K562 (cell line): ENCODE results near the gene ZNF264. TPM values are rescaled to one million over a fixed set of nuclear protein-coding genes. Genes with fewer than 3 reads are reported as not detected.

ENCODE experiments used
- ATAC-seq: fragments of 200-7000 bp; cut with Tn5 transposase; 3 replicates; pipeline ENCODE4 v1.9.1; 2020; ENCODE audit warnings: moderate library complexity
- BruUV-seq: library from RNA; stranded (reverse); fragments of 400-500 nt; replicated peaks from 2 replicates; lab custom pipeline; 2021; lab: Mats Ljungman, UMichigan
- CTCF ChIA-PET: fragments of 300-600 bp; formaldehyde crosslinking; extraction: SDS; loops from one replicate; lab custom pipeline; 2021; ENCODE audit warnings: low intra/inter-chr PET ratio; lab: Yijun Ruan, JAX
- POLR2A ChIA-PET: fragments of 300-600, 350-650 bp; sonication (Branson Sonifier 250); formaldehyde crosslinking; extraction: SDS; loops from one replicate; lab custom pipeline; 2021; ENCODE audit warnings: antibody characterized with exemption, inconsistent platforms; lab: Yijun Ruan, JAX
- DNase-seq, 4 experiments: peaks; one replicate each; pipeline versions ENCODE4 v3.0.0 to v3.0.0-alpha.2; 2011 to 2018; ENCODE audit warnings: low spot score in 3 of 4, mixed read lengths in 3 of 4; ENCODE audit errors: extremely low read depth in 1 of 4
- FAIRE-seq: peaks from 2 replicates; lab custom pipeline; 2011; peaks lifted over from hg19 to GRCh38; lab: Jason Lieb, UNC
- H2AFZ ChIP-seq: 2 replicates; pipeline ENCODE4 v1.6.0; 2011; ENCODE audit warnings: low read depth, low read length, control low read depth, inconsistent platforms
- H3K27ac ChIP-seq: fragments of 200-600 bp; 3 replicates; pipeline ENCODE4 v1.8.0; 2011; ENCODE audit warnings: low read depth, mild to moderate bottlenecking, control low read depth, inconsistent platforms, low read length, moderate library complexity, mixed read lengths; ENCODE audit errors: extremely low read depth
- H3K27me3 ChIP-seq, 2 experiments: fragments of 300-600 bp in 1 of 2; 2 replicates in 1 of 2; 3 replicates in 1 of 2; pipeline versions ENCODE4 v1.6.0 to v1.8.0; 2011; ENCODE audit warnings: inconsistent platforms in 2 of 2, low read length in 2 of 2, mild to moderate bottlenecking in 1 of 2, mixed read lengths in 1 of 2, moderate library complexity in 1 of 2; ENCODE audit not compliant: control insufficient read depth in 2 of 2, insufficient read depth in 2 of 2
- H3K36me3 ChIP-seq: fragments of 300-600 bp; 3 replicates; pipeline ENCODE4 v1.8.0; 2011; ENCODE audit warnings: mild to moderate bottlenecking, low read length, inconsistent platforms; ENCODE audit not compliant: control insufficient read depth, insufficient read depth
- H3K4me1 ChIP-seq, 2 experiments: fragments of 200-600 bp in 1 of 2; replicated peaks in 1 of 2; 2 replicates in 1 of 2; 3 replicates in 1 of 2; pipeline versions ENCODE4 v1.5.1 to v1.8.0; 2011; ENCODE audit warnings: inconsistent platforms in 2 of 2, low read length in 2 of 2, mild to moderate bottlenecking in 1 of 2, mixed read lengths in 1 of 2, moderate library complexity in 1 of 2; ENCODE audit not compliant: control insufficient read depth in 2 of 2, insufficient read depth in 2 of 2
- H3K4me2 ChIP-seq: 2 replicates; pipeline ENCODE4 v1.6.1; 2011; ENCODE audit warnings: low read length, control low read depth, inconsistent platforms, mixed read lengths; ENCODE audit not compliant: insufficient read depth
- H3K4me3 ChIP-seq: fragments of 200-600 bp; sonication (generic), shearing (Covaris generic); 2 replicates; pipeline ENCODE4 v1.5.1; 2016; ENCODE audit warnings: control low read depth, inconsistent platforms
- H3K79me2 ChIP-seq: fragments of 200-600 bp; 3 replicates; pipeline ENCODE4 v1.8.0; 2011; ENCODE audit warnings: low read length, inconsistent platforms; ENCODE audit not compliant: control insufficient read depth, insufficient read depth
- H3K9ac ChIP-seq, 2 experiments: 2 replicates each; pipeline versions ENCODE4 v1.6.0 to v1.6.1; 2011; ENCODE audit warnings: low read depth in 2 of 2, low read length in 2 of 2, control low read depth in 1 of 2, inconsistent platforms in 1 of 2, mild to moderate bottlenecking in 1 of 2, mixed read lengths in 1 of 2; ENCODE audit not compliant: insufficient read depth in 1 of 2
- H3K9me1 ChIP-seq: one replicate; pipeline ENCODE4 v1.6.0; 2011; ENCODE audit warnings: inconsistent platforms, mild to moderate bottlenecking, low read length, moderate library complexity; ENCODE audit not compliant: control insufficient read depth, insufficient read depth
- H3K9me3 ChIP-seq: replicated peaks from 2 replicates; pipeline ENCODE4 v1.5.1; 2011; ENCODE audit warnings: low read depth, low read length, inconsistent platforms; ENCODE audit not compliant: control insufficient read depth, insufficient read depth
- H4K20me1 ChIP-seq: replicated peaks from 2 replicates; pipeline ENCODE4 v1.6.1; 2011; ENCODE audit warnings: low read length, inconsistent platforms, mixed read lengths; ENCODE audit not compliant: control insufficient read depth, insufficient read depth
- EZH2 ChIP-seq: IDR thresholded peaks from 2 replicates; pipeline ENCODE4 v1.6.1; 2012; ENCODE audit warnings: low read depth, mild to moderate bottlenecking, inconsistent platforms, low read length, borderline replicate concordance
- FOXP4 ChIP-seq: sonication (generic); formaldehyde crosslinking; IDR thresholded peaks from 2 replicates; pipeline ENCODE4 v1.8.0; 2022; ENCODE audit warnings: mild to moderate bottlenecking, missing genetic modification reagents, borderline replicate concordance
- ID3 ChIP-seq, 2 experiments: fragments of 250-450 bp in 1 of 2; fragments of 450-650 bp in 1 of 2; sonication (Bioruptor Pico) in 1 of 2; IDR thresholded peaks; 2 replicates each; pipeline versions ENCODE4 v1.6.1 to v1.8.0; 2016 to 2021; ENCODE audit warnings: mild to moderate bottlenecking in 2 of 2, moderate library complexity in 2 of 2, missing compliant biosample characterization in 1 of 2, missing genetic modification characterization in 1 of 2
- KAT8 ChIP-seq: fragments of 450-650 bp; IDR thresholded peaks from 2 replicates; pipeline ENCODE4 v1.6.1; 2016; ENCODE audit warnings: low read depth, mild to moderate bottlenecking
- KDM1A ChIP-seq, 2 experiments: fragments of 450-650 bp; IDR thresholded peaks; 2 replicates each; pipeline ENCODE4 v1.6.1; 2016; ENCODE audit warnings: mild to moderate bottlenecking in 2 of 2
- NBN ChIP-seq: fragments of 450-650 bp; IDR thresholded peaks from 2 replicates; pipeline ENCODE4 v1.6.1; 2016; ENCODE audit warnings: low read depth, mild to moderate bottlenecking
- POLR3A ChIP-seq: IDR thresholded peaks from 2 replicates; pipeline ENCODE4 v1.6.1; 2011; ENCODE audit warnings: borderline replicate concordance, mild to moderate bottlenecking, moderate library complexity; ENCODE audit not compliant: insufficient read length, insufficient read depth; ENCODE audit errors: extremely low read depth
- RUNX1 ChIP-seq: sonication (generic); IDR thresholded peaks from 2 replicates; pipeline ENCODE4 v1.6.1; 2016; ENCODE audit warnings: antibody characterized with exemption, low read depth
- SETDB1 ChIP-seq: IDR thresholded peaks from one replicate; pipeline ENCODE4 v1.6.1; 2012; ENCODE audit warnings: low read length, control low read depth, inconsistent platforms
- SIN3B ChIP-seq: fragments of 450-650 bp; IDR thresholded peaks from 2 replicates; pipeline ENCODE4 v1.6.1; 2017; ENCODE audit warnings: low read depth, mild to moderate bottlenecking, moderate library complexity
- STAT5A ChIP-seq: IDR thresholded peaks from 2 replicates; pipeline ENCODE4 v1.6.1; 2012; ENCODE audit warnings: low read length, inconsistent platforms, borderline replicate concordance
- XRCC3 ChIP-seq: fragments of 450-650 bp; IDR thresholded peaks from 2 replicates; pipeline ENCODE4 v1.6.1; 2017; ENCODE audit warnings: mild to moderate bottlenecking, moderate library complexity
- XRCC4 ChIP-seq: IDR thresholded peaks from one replicate; pipeline ENCODE4 v1.6.1; 2011; ENCODE audit not compliant: insufficient read depth, insufficient read length; ENCODE audit errors: extremely low read depth
- ZNF121 ChIP-seq: sonication (generic); formaldehyde crosslinking; conservative IDR thresholded peaks from 2 replicates; pipeline ENCODE4 v1.8.0; 2022; ENCODE audit warnings: missing genetic modification reagents
- ZNF197 ChIP-seq: fragments of 200-800 bp; sonication (Bioruptor generic); IDR thresholded peaks from 2 replicates; pipeline ENCODE4 v1.6.1; 2016; ENCODE audit warnings: low read depth, missing genetic modification characterization, missing compliant biosample characterization
- ZNF274 ChIP-seq: IDR thresholded peaks from 2 replicates; pipeline ENCODE4 v1.6.1; 2011; ENCODE audit warnings: low read depth, mild to moderate bottlenecking, low read length, moderate library complexity, borderline replicate concordance
- ZNF511 ChIP-seq: sonication (generic); formaldehyde crosslinking; IDR thresholded peaks from 2 replicates; pipeline ENCODE4 v1.8.0; 2022; ENCODE audit warnings: mild to moderate bottlenecking, missing genetic modification reagents
- ZNF644 ChIP-seq: fragments of 200-800 bp; sonication (Bioruptor generic); IDR thresholded peaks from 2 replicates; pipeline ENCODE4 v1.6.1; 2016; ENCODE audit warnings: low read depth, missing genetic modification characterization, missing compliant biosample characterization
- ZNF780A ChIP-seq: fragments of 250-450 bp; sonication (Bioruptor Pico); IDR thresholded peaks from 2 replicates; pipeline ENCODE4 v1.5.0; 2021; ENCODE audit warnings: mild to moderate bottlenecking
- WGBS: fragments of 100-300 bp; shearing (Covaris generic); methylation state at CpG from one replicate; pipeline ENCODE4 v1.1.6; 2016; ENCODE audit warnings: low coverage, mixed read lengths; ENCODE audit not compliant: insufficient coverage; ENCODE audit errors: missing lambda C conversion rate; 5-methylcytosine and 5-hydroxymethylcytosine counted together
- in situ Hi-C: fragments of 300-500 bp; cut with MboI; formaldehyde crosslinking; loops from 4 replicates; pipeline ENCODE4 v1.15.0; 2018; ENCODE audit warnings: inconsistent platforms, mixed read lengths
- intact Hi-C: fragments of 100-400 bp; cut with micrococcal nuclease; formaldehyde crosslinking; loops from 2 replicates; pipeline ENCODE4 v1.14.2; 2022
- polyA plus RNA-seq, 8 experiments: library from polyadenylated mRNA; depleted of rRNA in 4 of 8; stranded (reverse) in 5 of 8; unstranded in 3 of 8; fragments of >200 nt; fragmentation: Nextera tagmentation in 2 of 8; fragmentation: Illumina TruSeq in 1 of 8; extraction: Ambion mirVana in 2 of 8; extraction: Trizol in 1 of 8; gene quantifications; 2 replicates each; pipeline versions ENCODE4 v1.2.1 to v1.2.3, GENCODE V29; 2011 to 2014; ENCODE audit warnings: inconsistent platforms in 1 of 8, missing spikeins in 1 of 8
- total RNA-seq, 7 experiments: library from RNA; depleted of rRNA in 6 of 7; stranded (reverse); fragments of >200 nt in 6 of 7; fragmentation: Illumina TruSeq in 2 of 7; extraction: Trizol in 2 of 7; gene quantifications; 2 replicates each; pipeline versions ENCODE4 v1.2.1 to v1.2.3, GENCODE V29; 2011 to 2021; ENCODE audit warnings: low replicate concordance in 1 of 7

The ZNF264 gene
- total and polyA plus RNA-seq, 9 of the 15 experiments (the other 6 are each of a cell fraction or from before 2014, with no cell fraction given): 0.08 to 7.9 (median 1.3) TPM

- no peak for TF ChIP-seq FOXP4 (CRISPR knock-in tag)
- TF ChIP-seq KDM1A (IDR thresholded peaks at IDR 0.05): no peak
- no peak for TF ChIP-seq ZNF780A (CRISPR knock-in tag)
- no peak for TF ChIP-seq NBN
- TF ChIP-seq STAT5A: no peak
- no peak for TF ChIP-seq XRCC4
- TF ChIP-seq EZH2: no peak
Measured at GRCh38 chr19:57152921-57153320, 38.4 kb upstream of the ZNF264 start (continued).

GRCh38 chr19:57161985-57162539 is 29.2 kb upstream of the ZNF264 start:
- H3K9ac ChIP-seq: no peak overlapping the region
- ChIA-PET CTCF (no interaction called here), POLR2A (no interaction called here)
- intact Hi-C loops (no loop called here), in situ Hi-C loops (no loop called here)
- no peak overlapping the region for H2AFZ ChIP-seq
- no TSS peak for BruUV-seq
- no peak overlapping the region for H3K27ac ChIP-seq
- ATAC-seq (no peak), DNase-seq (no peak), FAIRE-seq (no peak)
- H3K9me3 ChIP-seq: no peaks in the 10 kb centered on the region
- H3K79me2 ChIP-seq: no peaks in the 10 kb centered on the region
- H3K9me1 ChIP-seq: no peaks in the 10 kb centered on the region
- H3K4me1 ChIP-seq: no peaks in the 10 kb centered on the region
- H4K20me1 ChIP-seq: no peaks in the 10 kb centered on the region
- no peak overlapping the region for H3K4me2 ChIP-seq
- H3K4me3 ChIP-seq: no peak overlapping the region
- 0% methylated on average over 5 of the region's 5 CpGs for WGBS
- H3K36me3 ChIP-seq: no peaks in the 10 kb centered on the region
- no peaks in the 10 kb centered on the region for H3K27me3 ChIP-seq
- TF ChIP-seq ZNF197 (CRISPR knock-in tag) (no peak), XRCC3 (no peak), SETDB1 (no peak), POLR3A (no peak), ZNF644 (tag) (no peak), ZNF511 (no peak), KAT8 (no peak), ID3 (CRISPR knock-in tag; IDR thresholded peaks at IDR 0.05) (no peak), ID3 (tag; IDR thresholded peaks at IDR 0.05) (no peak), ZNF121 (CRISPR knock-in tag) (no peak), SIN3B (no peak), RUNX1 (no peak), ZNF274 (no peak)
